GM23248 (cell line): Measurements from ENCODE around the gene IVD. TPM values are rescaled to one million over a fixed set of nuclear protein-coding genes. Genes with fewer than 3 reads are reported as not detected.

Experiments
- DNase-seq: peaks from one replicate; pipeline ENCODE4 v3.0.0-alpha.2; 2015
- H2AFZ ChIP-seq: fragments of 200-600 bp; sonication (generic); 2 replicates; pipeline ENCODE4 v1.6.1; 2016; ENCODE audit warnings: antibody characterized with exemption
- H3F3A ChIP-seq: fragments of 200-600 bp; sonication (generic); 2 replicates; pipeline ENCODE4 v1.6.1; 2016; ENCODE audit warnings: mild to moderate bottlenecking, antibody characterized with exemption, mixed run types; ENCODE audit not compliant: insufficient read depth
- H3K27ac ChIP-seq: fragments of 200-600 bp; sonication (generic); 2 replicates; pipeline ENCODE4 v1.5.1; 2016; ENCODE audit warnings: mild to moderate bottlenecking
- H3K27me3 ChIP-seq: fragments of 200-600 bp; sonication (generic); replicated peaks from 2 replicates; pipeline ENCODE4 v1.6.1; 2016; ENCODE audit warnings: mild to moderate bottlenecking; ENCODE audit not compliant: insufficient read depth
- H3K36me3 ChIP-seq: fragments of 200-600 bp; sonication (generic); 2 replicates; pipeline ENCODE4 v1.6.1; 2016; ENCODE audit warnings: low read depth, mild to moderate bottlenecking
- H3K4me1 ChIP-seq: fragments of 200-600 bp; sonication (generic); 2 replicates; pipeline ENCODE4 v1.6.1; 2016; ENCODE audit warnings: mild to moderate bottlenecking; ENCODE audit not compliant: insufficient read depth
- H3K4me2 ChIP-seq: fragments of 200-600 bp; sonication (generic); one replicate; pipeline ENCODE4 v1.6.1; 2016; ENCODE audit warnings: mild to moderate bottlenecking; ENCODE audit not compliant: unreplicated experiment
- H3K4me3 ChIP-seq: fragments of 200-600 bp; sonication (generic); 2 replicates; pipeline ENCODE4 v1.5.1; 2016; ENCODE audit warnings: mild to moderate bottlenecking
- H3K79me2 ChIP-seq: fragments of 200-600 bp; sonication (generic); 2 replicates; pipeline ENCODE4 v1.6.1; 2016; ENCODE audit warnings: mild to moderate bottlenecking; ENCODE audit not compliant: insufficient read depth
- H3K9ac ChIP-seq: fragments of 200-600 bp; sonication (generic); 2 replicates; pipeline ENCODE4 v1.6.1; 2016; ENCODE audit warnings: mild to moderate bottlenecking
- H3K9me2 ChIP-seq: fragments of 200-600 bp; sonication (generic); 2 replicates; pipeline ENCODE4 v1.6.1; 2016; ENCODE audit warnings: mixed run types, mild to moderate bottlenecking, moderate library complexity; ENCODE audit not compliant: insufficient read depth
- H3K9me3 ChIP-seq: fragments of 200-600 bp; sonication (generic); one replicate; pipeline ENCODE4 v1.6.1; 2017; ENCODE audit warnings: low read depth
- H4K20me1 ChIP-seq: fragments of 200-600 bp; sonication (generic); 2 replicates; pipeline ENCODE4 v1.6.0; 2016; ENCODE audit not compliant: insufficient read depth
- EZH2 ChIP-seq: fragments of 200-600 bp; sonication (generic); IDR thresholded peaks from 2 replicates; pipeline ENCODE4 v1.6.1; 2018; ENCODE audit warnings: antibody characterized with exemption, mild to moderate bottlenecking; ENCODE audit not compliant: insufficient read depth, poor library complexity, severe bottlenecking
- EZH2phosphoT487 ChIP-seq: fragments of 200-600 bp; sonication (generic); IDR thresholded peaks from 2 replicates; pipeline ENCODE4 v1.6.1; 2018; ENCODE audit warnings: antibody characterized with exemption, moderate library complexity, mild to moderate bottlenecking, low read depth; ENCODE audit not compliant: insufficient read depth
- WGBS, 2 experiments: methylation state at CpG; one replicate each; pipeline ENCODE4 v1.1.6; 2015 to 2017; ENCODE audit warnings: low lambda C conversion rate in 2 of 2, low coverage in 1 of 2; ENCODE audit errors: missing lambda C conversion rate in 2 of 2; 5-methylcytosine and 5-hydroxymethylcytosine counted together
- in situ Hi-C: fragments of 300-500 bp; cut with MboI; formaldehyde crosslinking; loops from 2 replicates; pipeline ENCODE4 v1.15.0; 2020
- polyA plus RNA-seq: library from polyadenylated mRNA; unstranded; fragments of >200 nt; fragmentation: Nextera tagmentation; extraction: Ambion mirVana; gene quantifications from 2 replicates; pipeline ENCODE4 v1.2.1, GENCODE V29; 2016
- total RNA-seq: library from RNA; depleted of rRNA; stranded (reverse); fragments of >200 nt; shearing (Covaris generic); gene quantifications from 2 replicates; pipeline ENCODE4 v1.2.3, GENCODE V29; 2014

The IVD gene
- total and polyA plus RNA-seq, 2 experiments from 2014 or later = 28.2 to 50.1 TPM

- no peaks in the 10 kb centered on the region for H3K36me3 ChIP-seq
- no peaks in the 10 kb centered on the region for H3K27me3 ChIP-seq
- no peak overlapping the region for H3K27ac ChIP-seq
- TF ChIP-seq EZH2phosphoT487 (no peak), EZH2 (no peak)
- H3K4me3 ChIP-seq = no peak overlapping the region
- H3K4me2 ChIP-seq = no peak overlapping the region
- in situ Hi-C loops = no loop called here
- 85% methylated on average over 14 of the region's 14 CpGs for WGBS, 2 experiments
- H2AFZ ChIP-seq = no peak overlapping the region
- no peak for DNase-seq
- H3K9me2 ChIP-seq = no peaks in the 10 kb centered on the region
- no peaks in the 10 kb centered on the region for H3K4me1 ChIP-seq
- H3K9ac ChIP-seq = no peak overlapping the region
- H4K20me1 ChIP-seq = no peaks in the 10 kb centered on the region; the same call in 1 of the 2 replicates
- peaks cover 8% of the 10 kb centered on the region; the same call in 1 of the 2 replicates for H3F3A ChIP-seq
- H3K79me2 ChIP-seq = peaks cover 15% of the 10 kb centered on the region; the same call in 1 of the 2 replicates
- no peaks in the 10 kb centered on the region for H3K9me3 ChIP-seq
Observed at GRCh38 chr15:40463886-40464545, 58.4 kb downstream of the IVD start.

DNA sequence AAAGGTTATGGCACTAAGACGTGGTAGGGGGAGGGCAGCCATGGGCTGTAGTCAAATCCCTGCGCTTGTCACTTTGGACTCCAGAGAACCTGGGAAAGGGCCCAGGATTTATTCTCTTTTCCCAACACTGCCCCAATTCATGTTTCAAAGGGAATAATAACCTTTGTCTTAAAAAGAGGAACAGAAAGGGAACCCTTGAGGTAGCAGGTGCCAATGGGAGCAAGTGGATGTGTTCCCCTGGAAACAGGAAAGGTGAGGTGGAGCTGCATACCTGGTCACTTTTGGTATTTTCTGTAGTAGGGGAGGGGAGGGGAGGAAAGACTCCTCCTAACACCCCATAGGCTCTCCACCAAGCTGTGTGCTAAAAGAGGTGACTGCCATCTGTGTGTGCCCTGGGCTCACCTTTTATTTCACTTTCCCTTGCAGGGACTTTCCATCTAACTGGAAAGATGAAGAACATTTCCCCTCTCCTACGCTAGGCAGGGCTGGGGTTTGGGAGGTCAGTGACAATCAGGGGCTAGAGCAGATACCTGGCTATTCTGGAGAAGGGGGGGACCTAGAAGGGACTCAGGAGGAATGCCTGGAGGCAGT, 59.1 kb downstream of the IVD start:
- Histone ChIP-seq H3K4me1 (no peaks in the 10 kb centered on the region), H3K79me2 (peaks cover 11% of the 10 kb centered on the region; the same call in 1 of the 2 replicates), H3K9me2 (no peaks in the 10 kb centered on the region), H3K9ac (no peak overlapping the region), H3K4me3 (no peak overlapping the region), H3K9me3 (no peaks in the 10 kb centered on the region), H3F3A (peaks cover 15% of the 10 kb centered on the region; the same call in 1 of the 2 replicates), H3K4me2 (no peak overlapping the region), H3K36me3 (no peaks in the 10 kb centered on the region), H3K27ac (no peak overlapping the region), H4K20me1 (no peaks in the 10 kb centered on the region; the same call in 1 of the 2 replicates), H3K27me3 (no peaks in the 10 kb centered on the region), H2AFZ (no peak overlapping the region)
- in situ Hi-C loops = no loop called here
- no peak for DNase-seq
- WGBS, 2 experiments = 90 to 98% methylated on average over 3 of the region's 3 CpGs
- TF ChIP-seq EZH2 (no peak), EZH2phosphoT487 (no peak)

- H3F3A ChIP-seq = peaks cover 20% of the 10 kb centered on the region; the same call in 1 of the 2 replicates
- H3K79me2 ChIP-seq = peaks cover 3% of the 10 kb centered on the region; the same call in 1 of the 2 replicates
- H3K27ac ChIP-seq = no peak overlapping the region
- no peak overlapping the region for H3K4me2 ChIP-seq
- WGBS, 2 experiments = 88 to 98% methylated on average over 9 to 10 of the region's 10 CpGs
- in situ Hi-C loops = no loop called here
- DNase-seq = no peak
- no peak overlapping the region for H2AFZ ChIP-seq
- no peak for TF ChIP-seq EZH2phosphoT487
- no peak for TF ChIP-seq EZH2
- no peaks in the 10 kb centered on the region; the same call in 1 of the 2 replicates for H4K20me1 ChIP-seq
- no peaks in the 10 kb centered on the region for H3K27me3 ChIP-seq
- H3K9ac ChIP-seq = no peak overlapping the region
- H3K36me3 ChIP-seq = no peaks in the 10 kb centered on the region
- H3K4me1 ChIP-seq = no peaks in the 10 kb centered on the region
- H3K4me3 ChIP-seq = no peak overlapping the region
- H3K9me3 ChIP-seq = no peaks in the 10 kb centered on the region
- no peaks in the 10 kb centered on the region for H3K9me2 ChIP-seq
Observed at GRCh38 chr15:40465939-40466338, 60.3 kb downstream of the IVD start.

DNA sequence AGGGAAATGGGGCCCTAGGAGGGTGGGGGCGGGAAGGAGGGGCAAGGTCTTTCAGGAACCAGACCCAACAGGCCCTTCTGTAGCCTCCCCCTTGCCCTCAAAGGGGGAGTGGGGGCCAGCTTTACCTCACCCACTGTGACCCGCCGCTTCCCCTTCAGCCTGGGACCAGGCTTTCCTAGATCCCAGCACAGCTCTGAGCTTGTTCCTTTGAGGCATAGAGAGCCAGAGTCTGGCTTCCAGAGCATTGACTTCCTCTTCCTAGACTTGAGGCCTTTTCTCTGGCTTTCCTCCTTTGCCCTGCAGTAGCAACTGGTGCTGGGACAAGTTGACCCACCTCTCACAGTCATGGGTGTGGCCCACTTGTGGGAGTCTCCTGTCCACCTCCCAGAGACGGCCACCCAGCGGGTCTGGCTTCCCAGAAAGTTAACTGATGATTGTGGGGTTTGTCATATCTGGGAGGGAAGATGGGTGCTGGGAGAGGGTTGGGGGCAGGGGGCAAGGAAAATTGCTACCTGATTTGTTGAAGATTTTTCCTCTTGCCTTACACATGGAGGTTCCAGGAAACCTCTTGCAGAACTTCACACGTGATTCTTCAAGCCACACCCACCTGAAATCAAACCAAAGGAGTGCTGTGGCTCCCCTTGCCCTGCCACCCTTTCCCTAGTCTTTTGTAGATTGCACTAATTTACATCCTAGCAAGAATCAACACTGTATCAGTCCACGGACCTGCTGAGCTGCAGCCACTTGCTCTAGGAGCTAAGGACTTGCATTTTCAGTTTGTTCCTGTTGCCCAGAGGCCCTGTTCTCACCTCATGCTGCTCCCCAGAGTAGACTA, 61.0 kb downstream of the IVD start:
- H3K36me3 ChIP-seq = no peaks in the 10 kb centered on the region
- no peak for TF ChIP-seq EZH2phosphoT487
- TF ChIP-seq EZH2 = no peak
- no peak overlapping the region for H3K9ac ChIP-seq
- 70 to 80% methylated on average over 7 of the region's 7 CpGs for WGBS, 2 experiments
- no peak overlapping the region for H3K27ac ChIP-seq
- no peaks in the 10 kb centered on the region for H3K9me2 ChIP-seq
- H4K20me1 ChIP-seq = no peaks in the 10 kb centered on the region
- H3K4me2 ChIP-seq = no peak overlapping the region
- no peaks in the 10 kb centered on the region for H3K27me3 ChIP-seq
- DNase-seq = no peak
- peaks cover 20% of the 10 kb centered on the region; the same call in 1 of the 2 replicates for H3F3A ChIP-seq
- no peak overlapping the region for H2AFZ ChIP-seq
- in situ Hi-C loops = no loop called here
- no peaks in the 10 kb centered on the region for H3K4me1 ChIP-seq
- no peaks in the 10 kb centered on the region for H3K79me2 ChIP-seq
- H3K4me3 ChIP-seq = no peak overlapping the region
- H3K9me3 ChIP-seq = no peaks in the 10 kb centered on the region
